SIG-M5 (cell line): ENCODE results near the gene DAGLB.

Experiments used
- DNase-seq: peaks from one replicate; lab custom pipeline; 2025; lab: John Stamatoyannopoulos, UW

Gene DAGLB

GRCh38 chr7:6360841-6361240 is 86.9 kb downstream of the DAGLB start:
- no peak for DNase-seq

GRCh38 chr7:6359734-6360133 is 88.0 kb downstream of the DAGLB start:
- DNase-seq, result no peak
